ENCODE measurements around the gene TEKT5. TPM values are rescaled to one million over a fixed set of nuclear protein-coding genes. Genes with fewer than 3 reads are reported as not detected.

The TEKT5 gene
- total and polyA plus RNA-seq, 9 of the 15 experiments (the other 6 are each of a cell fraction or from before 2014, with no cell fraction given), result 0.10 to 0.19 TPM; not detected in 7

DNA sequence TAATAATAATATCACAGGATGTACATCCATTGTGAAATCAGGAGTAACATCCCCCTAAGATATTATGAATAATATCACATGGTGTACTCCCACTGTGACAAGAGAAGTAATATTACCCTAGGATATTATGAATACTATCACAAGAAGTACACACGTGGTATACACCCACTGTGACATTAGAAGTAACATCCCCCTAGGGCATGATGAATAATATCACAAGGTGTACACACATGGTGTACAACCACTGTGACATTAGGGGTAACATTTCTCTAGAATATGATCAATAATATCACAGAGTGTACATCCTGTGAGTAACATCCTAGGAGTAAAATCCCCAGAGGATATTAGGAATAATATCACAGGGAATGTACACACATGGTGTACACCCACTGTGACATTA, 5.0 kb upstream of the TEKT5 start (continued):
- TF ChIP-seq, protein P1, sequence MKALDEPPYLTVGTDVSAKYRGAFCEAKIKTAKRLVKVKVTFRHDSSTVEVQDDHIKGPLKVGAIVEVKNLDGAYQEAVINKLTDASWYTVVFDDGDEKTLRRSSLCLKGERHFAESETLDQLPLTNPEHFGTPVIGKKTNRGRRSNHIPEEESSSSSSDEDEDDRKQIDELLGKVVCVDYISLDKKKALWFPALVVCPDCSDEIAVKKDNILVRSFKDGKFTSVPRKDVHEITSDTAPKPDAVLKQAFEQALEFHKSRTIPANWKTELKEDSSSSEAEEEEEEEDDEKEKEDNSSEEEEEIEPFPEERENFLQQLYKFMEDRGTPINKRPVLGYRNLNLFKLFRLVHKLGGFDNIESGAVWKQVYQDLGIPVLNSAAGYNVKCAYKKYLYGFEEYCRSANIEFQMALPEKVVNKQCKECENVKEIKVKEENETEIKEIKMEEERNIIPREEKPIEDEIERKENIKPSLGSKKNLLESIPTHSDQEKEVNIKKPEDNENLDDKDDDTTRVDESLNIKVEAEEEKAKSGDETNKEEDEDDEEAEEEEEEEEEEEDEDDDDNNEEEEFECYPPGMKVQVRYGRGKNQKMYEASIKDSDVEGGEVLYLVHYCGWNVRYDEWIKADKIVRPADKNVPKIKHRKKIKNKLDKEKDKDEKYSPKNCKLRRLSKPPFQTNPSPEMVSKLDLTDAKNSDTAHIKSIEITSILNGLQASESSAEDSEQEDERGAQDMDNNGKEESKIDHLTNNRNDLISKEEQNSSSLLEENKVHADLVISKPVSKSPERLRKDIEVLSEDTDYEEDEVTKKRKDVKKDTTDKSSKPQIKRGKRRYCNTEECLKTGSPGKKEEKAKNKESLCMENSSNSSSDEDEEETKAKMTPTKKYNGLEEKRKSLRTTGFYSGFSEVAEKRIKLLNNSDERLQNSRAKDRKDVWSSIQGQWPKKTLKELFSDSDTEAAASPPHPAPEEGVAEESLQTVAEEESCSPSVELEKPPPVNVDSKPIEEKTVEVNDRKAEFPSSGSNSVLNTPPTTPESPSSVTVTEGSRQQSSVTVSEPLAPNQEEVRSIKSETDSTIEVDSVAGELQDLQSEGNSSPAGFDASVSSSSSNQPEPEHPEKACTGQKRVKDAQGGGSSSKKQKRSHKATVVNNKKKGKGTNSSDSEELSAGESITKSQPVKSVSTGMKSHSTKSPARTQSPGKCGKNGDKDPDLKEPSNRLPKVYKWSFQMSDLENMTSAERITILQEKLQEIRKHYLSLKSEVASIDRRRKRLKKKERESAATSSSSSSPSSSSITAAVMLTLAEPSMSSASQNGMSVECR (CRISPR knock-in tag; IDR thresholded peaks at IDR 0.05), result no peak
- TF ChIP-seq TEAD1 (CRISPR knock-in tag; IDR thresholded peaks at IDR 0.05), result no peak
- TF ChIP-seq ZNF589 (CRISPR knock-in tag; IDR thresholded peaks at IDR 0.05; ENCODE audit: low read depth), result no peak
- TF ChIP-seq SMARCE1 (IDR thresholded peaks at IDR 0.05), result no peak
- no peak for TF ChIP-seq PML (IDR thresholded peaks at IDR 0.05; ENCODE audit: low read length)
- TF ChIP-seq FOXP1 (CRISPR knock-in tag; IDR thresholded peaks at IDR 0.05), result no peak
- TF ChIP-seq SIN3B (IDR thresholded peaks at IDR 0.05; ENCODE audit: low read depth), result no peak
- TF ChIP-seq RBBP5 (IDR thresholded peaks at IDR 0.05; ENCODE audit: borderline replicate concordance, insufficient read depth, low read length, poor library complexity, severe bottlenecking), result no peak
